Transverse colon (tissue), 4 donors: ENCODE data around the gene GADD45G.

Experiments used
- POLR2A ChIP-seq: fragments of 450-650 bp; IDR thresholded peaks from one replicate; pipeline ENCODE4 v1.6.1; 2016; ENCODE audit warnings: antibody characterized with exemption, mild to moderate bottlenecking, moderate library complexity
- POLR2AphosphoS5 ChIP-seq, 3 donors: sonication (generic); formaldehyde crosslinking; IDR thresholded peaks; one replicate each; pipeline ENCODE4 v1.6.1; 2016; ENCODE audit warnings: antibody characterized with exemption in 3 of 3
- TF ChIP-seq, protein P1 (sequence below), 5 experiments: fragments of 200-600 bp in 3 of 5; fragments of 450-650 bp in 2 of 5; sonication (generic) in 3 of 5; IDR thresholded peaks; 1 replicate in 2 of 5; 2 replicates in 3 of 5; pipeline ENCODE4 v1.5.1; 2016 to 2017; ENCODE audit warnings: antibody characterized with exemption in 5 of 5, inconsistent platforms in 3 of 5, mild to moderate bottlenecking in 2 of 5, moderate library complexity in 1 of 5

DNA sequence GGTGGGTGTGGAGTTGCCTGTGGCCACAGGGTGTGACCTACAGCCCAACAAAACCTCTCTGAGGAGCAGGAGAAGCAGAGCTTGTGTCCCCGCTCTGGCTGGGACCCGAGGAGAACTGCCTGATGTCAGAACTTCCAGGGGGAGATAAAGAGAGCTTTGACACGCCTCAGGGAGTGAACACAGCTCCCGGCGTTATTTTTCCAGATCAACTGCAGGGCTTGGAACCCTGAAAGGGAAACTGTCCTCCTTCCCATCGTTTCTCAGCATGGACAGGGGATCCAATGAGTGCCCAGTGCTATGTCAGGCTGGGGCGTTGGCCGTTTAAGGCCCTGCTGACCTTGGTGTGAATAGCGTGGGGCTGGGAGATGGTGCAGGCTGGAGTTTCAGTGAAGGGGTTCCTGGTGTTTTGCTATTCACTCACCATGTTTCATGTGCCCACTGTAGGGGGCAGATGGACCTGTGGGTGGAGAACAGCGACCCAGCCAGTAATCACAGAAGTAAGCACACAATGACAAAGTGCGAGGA, 22.0 kb downstream of the GADD45G start:
- TF ChIP-seq, protein P1, sequence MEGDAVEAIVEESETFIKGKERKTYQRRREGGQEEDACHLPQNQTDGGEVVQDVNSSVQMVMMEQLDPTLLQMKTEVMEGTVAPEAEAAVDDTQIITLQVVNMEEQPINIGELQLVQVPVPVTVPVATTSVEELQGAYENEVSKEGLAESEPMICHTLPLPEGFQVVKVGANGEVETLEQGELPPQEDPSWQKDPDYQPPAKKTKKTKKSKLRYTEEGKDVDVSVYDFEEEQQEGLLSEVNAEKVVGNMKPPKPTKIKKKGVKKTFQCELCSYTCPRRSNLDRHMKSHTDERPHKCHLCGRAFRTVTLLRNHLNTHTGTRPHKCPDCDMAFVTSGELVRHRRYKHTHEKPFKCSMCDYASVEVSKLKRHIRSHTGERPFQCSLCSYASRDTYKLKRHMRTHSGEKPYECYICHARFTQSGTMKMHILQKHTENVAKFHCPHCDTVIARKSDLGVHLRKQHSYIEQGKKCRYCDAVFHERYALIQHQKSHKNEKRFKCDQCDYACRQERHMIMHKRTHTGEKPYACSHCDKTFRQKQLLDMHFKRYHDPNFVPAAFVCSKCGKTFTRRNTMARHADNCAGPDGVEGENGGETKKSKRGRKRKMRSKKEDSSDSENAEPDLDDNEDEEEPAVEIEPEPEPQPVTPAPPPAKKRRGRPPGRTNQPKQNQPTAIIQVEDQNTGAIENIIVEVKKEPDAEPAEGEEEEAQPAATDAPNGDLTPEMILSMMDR (IDR thresholded peaks at IDR 0.05), result no peak
- TF ChIP-seq POLR2AphosphoS5 (IDR thresholded peaks at IDR 0.05), result no peak
- TF ChIP-seq POLR2A, result no peak
